ENCODE data around the gene PARD3. TPM values are rescaled to one million over a fixed set of nuclear protein-coding genes. Genes with fewer than 3 reads are reported as not detected.
A peak's percentile ranks its signal among the peaks of the same experiment; 100 is the strongest.

The PARD3 gene
- total RNA-seq, 4 donors from 2014 or later = 42.6 to 63.6 (median 55.2) TPM

GRCh38 chr10:34374356-34375045 is 440.6 kb downstream of the PARD3 start:
- WGBS, 2 donors = 60 to 63% methylated on average over 6 of the region's 6 CpGs
- peaks cover 0 to 27% (median 0%) of the 10 kb centered on the region in 3 donors for H3K36me3 ChIP-seq
- H3K27ac ChIP-seq = no peak overlapping the region
- TF ChIP-seq EP300 (IDR thresholded peaks at IDR 0.05) = no peak
- TF ChIP-seq CTCF (IDR thresholded peaks at IDR 0.05) = no peak
- TF ChIP-seq POLR2A (IDR thresholded peaks at IDR 0.05) = no peak
- DNase-seq (ENCODE audit: low spot score in 2 of 2) = peak in 1 of 2 donors; percentile 16
- peaks cover 0 to 6% (median 0%) of the 10 kb centered on the region in 4 donors for H3K4me1 ChIP-seq
- H3K9me3 ChIP-seq = no peaks in the 10 kb centered on the region
- no peaks in the 10 kb centered on the region for H3K27me3 ChIP-seq
- H3K4me3 ChIP-seq = no peak overlapping the region

- Histone ChIP-seq H3K27me3 (no peaks in the 10 kb centered on the region), H3K36me3 (peaks cover 0 to 31% (median 0%) of the 10 kb centered on the region in 3 donors), H3K9me3 (no peaks in the 10 kb centered on the region), H3K4me1 (peaks cover 0 to 6% (median 0%) of the 10 kb centered on the region in 4 donors), H3K27ac (no peak overlapping the region), H3K4me3 (no peak overlapping the region)
- no peak for DNase-seq (ENCODE audit: low spot score in 2 of 2)
- WGBS, 2 donors = 81 to 88% methylated on average over 4 of the region's 4 CpGs
- TF ChIP-seq EP300 (IDR thresholded peaks at IDR 0.05) (no peak), CTCF (IDR thresholded peaks at IDR 0.05) (no peak), POLR2A (IDR thresholded peaks at IDR 0.05) (no peak)
Observed at GRCh38 chr10:34373211-34373610, 441.9 kb downstream of the PARD3 start.

GRCh38 chr10:34372509-34372908 is 442.6 kb downstream of the PARD3 start:
- Histone ChIP-seq H3K4me3 (no peak overlapping the region), H3K27ac (no peak overlapping the region), H3K27me3 (no peaks in the 10 kb centered on the region), H3K9me3 (no peaks in the 10 kb centered on the region), H3K36me3 (peaks cover 0 to 35% (median 0%) of the 10 kb centered on the region in 3 donors), H3K4me1 (peaks cover 0 to 6% (median 0%) of the 10 kb centered on the region in 4 donors)
- no peak for DNase-seq (ENCODE audit: low spot score in 2 of 2)
- TF ChIP-seq CTCF (IDR thresholded peaks at IDR 0.05) (no peak), POLR2A (IDR thresholded peaks at IDR 0.05) (no peak), EP300 (IDR thresholded peaks at IDR 0.05) (no peak)

- H3K9me3 ChIP-seq = no peaks in the 10 kb centered on the region
- H3K27me3 ChIP-seq = no peaks in the 10 kb centered on the region
- 89 to 91% methylated on average over 5 of the region's 5 CpGs for WGBS, 2 donors
- H3K27ac ChIP-seq = no peak overlapping the region
- peaks cover 0 to 4% (median 0%) of the 10 kb centered on the region in 4 donors for H3K4me1 ChIP-seq
- DNase-seq (ENCODE audit: low spot score in 2 of 2) = no peak
- no peak for TF ChIP-seq POLR2A (IDR thresholded peaks at IDR 0.05)
- TF ChIP-seq CTCF (IDR thresholded peaks at IDR 0.05) = no peak
- TF ChIP-seq EP300 (IDR thresholded peaks at IDR 0.05) = no peak
- H3K36me3 ChIP-seq = peaks cover 0 to 32% (median 0%) of the 10 kb centered on the region in 3 donors
- H3K4me3 ChIP-seq = no peak overlapping the region
Observed at GRCh38 chr10:34370126-34370525, 445.0 kb downstream of the PARD3 start.

DNA sequence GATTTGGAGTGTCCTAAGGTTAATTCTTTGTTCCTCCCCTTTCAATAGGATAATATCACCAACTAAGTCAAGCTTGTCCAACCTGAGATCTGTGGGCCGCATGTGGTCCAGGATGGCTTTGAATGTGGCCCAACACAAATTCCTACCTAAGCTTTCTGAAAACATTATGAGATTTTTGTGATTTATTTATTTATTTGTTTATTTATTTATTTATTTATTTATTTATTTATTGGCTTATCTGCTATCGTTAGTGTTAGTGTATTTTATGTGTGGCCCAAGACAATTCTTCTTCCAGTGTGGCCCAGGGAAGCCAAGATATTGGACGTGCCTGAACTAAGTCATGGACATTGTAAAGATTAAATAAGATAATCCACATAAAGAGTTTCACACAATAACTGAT is 446.0 kb downstream of the PARD3 start:
- Histone ChIP-seq H3K27ac (no peak overlapping the region), H3K27me3 (no peaks in the 10 kb centered on the region), H3K9me3 (no peaks in the 10 kb centered on the region), H3K36me3 (peaks cover 0 to 32% (median 0%) of the 10 kb centered on the region in 3 donors), H3K4me3 (no peak overlapping the region), H3K4me1 (no peaks in the 10 kb centered on the region)
- no peak for DNase-seq (ENCODE audit: low spot score in 2 of 2)
- no peak for TF ChIP-seq POLR2A (IDR thresholded peaks at IDR 0.05)
- no peak for TF ChIP-seq EP300 (IDR thresholded peaks at IDR 0.05)
- no peak for TF ChIP-seq CTCF (IDR thresholded peaks at IDR 0.05)
- WGBS, 2 donors = 96 to 98% methylated on average over 3 of the region's 3 CpGs
